Epithelial cell of proximal tubule (primary cell): ENCODE measurements around the gene ZNF586. TPM values are rescaled to one million over a fixed set of nuclear protein-coding genes. Genes with fewer than 3 reads are reported as not detected.

Experiments used
- total RNA-seq: library from RNA; depleted of rRNA; stranded (reverse); fragments of >200 nt; gene quantifications from 2 replicates; pipeline ENCODE4 v1.2.3, GENCODE V29; 2015

Gene ZNF586
- total RNA-seq, 1 donor from 2014 or later: 6.7 TPM

Other genes starting within 250 kb of the ZNF586 start
- 1.7 and 2.4 TPM in 2 replicates for gene ZNF549, start 242.3 kb upstream of the ZNF586 start, total RNA-seq
- gene ZNF550, start 209.8 kb upstream of the ZNF586 start, total RNA-seq: 1.8 and 4.6 TPM in 2 replicates
- gene ZNF416, start 190.8 kb upstream of the ZNF586 start, total RNA-seq: 2.0 and 3.8 TPM in 2 replicates
- 3.6 and 4.8 TPM in 2 replicates for gene ZIK1, start 185.5 kb upstream of the ZNF586 start, total RNA-seq
- 5.4 and 10.3 TPM in 2 replicates for gene ZNF530, start 169.8 kb upstream of the ZNF586 start, total RNA-seq
- 11.9 and 16.8 TPM in 2 replicates for gene ZNF134, start 155.4 kb upstream of the ZNF586 start, total RNA-seq
- 2.7 and 6.6 TPM in 2 replicates for gene ZNF211, start 136.5 kb upstream of the ZNF586 start, total RNA-seq
- gene ZSCAN4, start 100.7 kb upstream of the ZNF586 start, total RNA-seq: not detected in 2 replicates
- 1.8 and 8.0 TPM in 2 replicates for gene ZNF551, start 87.7 kb upstream of the ZNF586 start, total RNA-seq
- gene ZNF154, start 60.5 kb upstream of the ZNF586 start, total RNA-seq: 1.4 and 2.1 TPM in 2 replicates
- gene ZNF671, start 42.1 kb upstream of the ZNF586 start, total RNA-seq: 1.3 and 3.0 TPM in 2 replicates
- gene ZNF776, start 22.9 kb upstream of the ZNF586 start, total RNA-seq: 8.6 and 9.0 TPM in 2 replicates
- 7.0 and 8.9 TPM in 2 replicates for gene ZNF552, start 45.2 kb downstream of the ZNF586 start, total RNA-seq
- gene ZNF587B, start 60.6 kb downstream of the ZNF586 start, total RNA-seq: 11.3 and 14.7 TPM in 2 replicates
- 14.4 and 16.6 TPM in 2 replicates for gene ZNF587, start 80.2 kb downstream of the ZNF586 start, total RNA-seq
- gene ZNF814, start 119.4 kb downstream of the ZNF586 start, total RNA-seq: 9.3 and 16.9 TPM in 2 replicates
- 4.4 and 6.3 TPM in 2 replicates for gene ZNF417, start 146.9 kb downstream of the ZNF586 start, total RNA-seq
- 1.3 and 1.5 TPM in 2 replicates for gene ZNF418, start 165.7 kb downstream of the ZNF586 start, total RNA-seq
- 1.5 and 2.9 TPM in 2 replicates for gene ZNF256, start 178.0 kb downstream of the ZNF586 start, total RNA-seq
- gene C19orf18, start 204.9 kb downstream of the ZNF586 start, total RNA-seq: not detected in 2 replicates
- gene ZNF606, start 233.1 kb downstream of the ZNF586 start, total RNA-seq: 6.2 and 23.6 TPM in 2 replicates